ENCODE measurements around the gene CASK.

DNA sequence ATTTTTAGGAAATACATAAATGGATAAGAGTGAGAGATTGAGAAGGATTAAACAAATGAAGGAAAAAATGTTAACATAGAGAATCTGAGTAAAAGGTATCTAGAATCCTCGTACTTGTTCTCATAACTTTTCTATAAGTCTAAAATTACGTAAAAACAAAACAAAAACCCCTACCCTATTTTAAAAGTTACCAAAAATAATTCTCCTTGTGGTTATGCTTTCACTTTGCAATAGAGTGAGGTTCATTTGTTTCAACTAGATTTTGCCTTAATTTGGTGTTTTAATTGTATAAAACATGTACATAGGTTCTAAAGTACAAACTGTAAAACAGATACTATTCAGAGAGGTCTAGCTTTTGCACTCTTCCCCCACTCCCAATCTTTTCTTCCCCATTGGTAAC, 238.4 kb downstream of the CASK start:
- no peak for TF ChIP-seq RAD21 (IDR thresholded peaks at IDR 0.05)
- TF ChIP-seq TAF1 (conservative IDR thresholded peaks at IDR 0.05) = no peak
- TF ChIP-seq, protein P1, sequence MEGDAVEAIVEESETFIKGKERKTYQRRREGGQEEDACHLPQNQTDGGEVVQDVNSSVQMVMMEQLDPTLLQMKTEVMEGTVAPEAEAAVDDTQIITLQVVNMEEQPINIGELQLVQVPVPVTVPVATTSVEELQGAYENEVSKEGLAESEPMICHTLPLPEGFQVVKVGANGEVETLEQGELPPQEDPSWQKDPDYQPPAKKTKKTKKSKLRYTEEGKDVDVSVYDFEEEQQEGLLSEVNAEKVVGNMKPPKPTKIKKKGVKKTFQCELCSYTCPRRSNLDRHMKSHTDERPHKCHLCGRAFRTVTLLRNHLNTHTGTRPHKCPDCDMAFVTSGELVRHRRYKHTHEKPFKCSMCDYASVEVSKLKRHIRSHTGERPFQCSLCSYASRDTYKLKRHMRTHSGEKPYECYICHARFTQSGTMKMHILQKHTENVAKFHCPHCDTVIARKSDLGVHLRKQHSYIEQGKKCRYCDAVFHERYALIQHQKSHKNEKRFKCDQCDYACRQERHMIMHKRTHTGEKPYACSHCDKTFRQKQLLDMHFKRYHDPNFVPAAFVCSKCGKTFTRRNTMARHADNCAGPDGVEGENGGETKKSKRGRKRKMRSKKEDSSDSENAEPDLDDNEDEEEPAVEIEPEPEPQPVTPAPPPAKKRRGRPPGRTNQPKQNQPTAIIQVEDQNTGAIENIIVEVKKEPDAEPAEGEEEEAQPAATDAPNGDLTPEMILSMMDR (IDR thresholded peaks at IDR 0.05; ENCODE audit: low read depth, low read length, missing input control) = no peak
- no peak for TF ChIP-seq YY1 (IDR thresholded peaks at IDR 0.05)
- TF ChIP-seq, protein P2, sequence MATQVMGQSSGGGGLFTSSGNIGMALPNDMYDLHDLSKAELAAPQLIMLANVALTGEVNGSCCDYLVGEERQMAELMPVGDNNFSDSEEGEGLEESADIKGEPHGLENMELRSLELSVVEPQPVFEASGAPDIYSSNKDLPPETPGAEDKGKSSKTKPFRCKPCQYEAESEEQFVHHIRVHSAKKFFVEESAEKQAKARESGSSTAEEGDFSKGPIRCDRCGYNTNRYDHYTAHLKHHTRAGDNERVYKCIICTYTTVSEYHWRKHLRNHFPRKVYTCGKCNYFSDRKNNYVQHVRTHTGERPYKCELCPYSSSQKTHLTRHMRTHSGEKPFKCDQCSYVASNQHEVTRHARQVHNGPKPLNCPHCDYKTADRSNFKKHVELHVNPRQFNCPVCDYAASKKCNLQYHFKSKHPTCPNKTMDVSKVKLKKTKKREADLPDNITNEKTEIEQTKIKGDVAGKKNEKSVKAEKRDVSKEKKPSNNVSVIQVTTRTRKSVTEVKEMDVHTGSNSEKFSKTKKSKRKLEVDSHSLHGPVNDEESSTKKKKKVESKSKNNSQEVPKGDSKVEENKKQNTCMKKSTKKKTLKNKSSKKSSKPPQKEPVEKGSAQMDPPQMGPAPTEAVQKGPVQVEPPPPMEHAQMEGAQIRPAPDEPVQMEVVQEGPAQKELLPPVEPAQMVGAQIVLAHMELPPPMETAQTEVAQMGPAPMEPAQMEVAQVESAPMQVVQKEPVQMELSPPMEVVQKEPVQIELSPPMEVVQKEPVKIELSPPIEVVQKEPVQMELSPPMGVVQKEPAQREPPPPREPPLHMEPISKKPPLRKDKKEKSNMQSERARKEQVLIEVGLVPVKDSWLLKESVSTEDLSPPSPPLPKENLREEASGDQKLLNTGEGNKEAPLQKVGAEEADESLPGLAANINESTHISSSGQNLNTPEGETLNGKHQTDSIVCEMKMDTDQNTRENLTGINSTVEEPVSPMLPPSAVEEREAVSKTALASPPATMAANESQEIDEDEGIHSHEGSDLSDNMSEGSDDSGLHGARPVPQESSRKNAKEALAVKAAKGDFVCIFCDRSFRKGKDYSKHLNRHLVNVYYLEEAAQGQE (IDR thresholded peaks at IDR 0.05) = no peak
- TF ChIP-seq, protein P3, sequence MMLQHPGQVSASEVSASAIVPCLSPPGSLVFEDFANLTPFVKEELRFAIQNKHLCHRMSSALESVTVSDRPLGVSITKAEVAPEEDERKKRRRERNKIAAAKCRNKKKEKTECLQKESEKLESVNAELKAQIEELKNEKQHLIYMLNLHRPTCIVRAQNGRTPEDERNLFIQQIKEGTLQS (IDR thresholded peaks at IDR 0.05) = no peak
